Osteocyte (in vitro differentiated cells): ENCODE measurements around the gene KCNS3. TPM values are rescaled to one million over a fixed set of nuclear protein-coding genes. Genes with fewer than 3 reads are reported as not detected.

Source experiments
- DNase-seq: peaks from one replicate; pipeline ENCODE4 v3.0.0; 2021; ENCODE audit warnings: mixed read lengths; ENCODE audit not compliant: unreplicated experiment; ENCODE audit errors: extremely low spot score
- H3K27ac Mint-ChIP-seq: one replicate; pipeline ENCODE4 v1.8.0; 2021; ENCODE audit warnings: mild to moderate bottlenecking, mixed read lengths; ENCODE audit not compliant: unreplicated experiment
- H3K27me3 Mint-ChIP-seq: one replicate; pipeline ENCODE4 v1.8.0; 2021; ENCODE audit warnings: mixed read lengths; ENCODE audit not compliant: unreplicated experiment
- H3K36me3 Mint-ChIP-seq: one replicate; pipeline ENCODE4 v1.8.0; 2021; ENCODE audit warnings: mixed read lengths; ENCODE audit not compliant: unreplicated experiment
- H3K4me1 Mint-ChIP-seq: one replicate; pipeline ENCODE4 v1.8.0; 2021; ENCODE audit warnings: mixed read lengths; ENCODE audit not compliant: unreplicated experiment
- H3K4me3 Mint-ChIP-seq: one replicate; pipeline ENCODE4 v1.8.0; 2021; ENCODE audit warnings: mild to moderate bottlenecking, moderate library complexity, mixed read lengths; ENCODE audit not compliant: unreplicated experiment
- H3K9me3 Mint-ChIP-seq: one replicate; pipeline ENCODE4 v1.8.0; 2021; ENCODE audit warnings: mixed read lengths; ENCODE audit not compliant: unreplicated experiment
- CTCF ChIP-seq: fragments of 200-600 bp; sonication (generic); IDR thresholded peaks from 2 replicates; pipeline ENCODE4 v1.5.0; 2021; ENCODE audit warnings: antibody characterized with exemption, mild to moderate bottlenecking, moderate library complexity
- total RNA-seq: library from RNA; stranded (reverse); gene quantifications from 2 replicates; pipeline ENCODE4 v1.2.1, GENCODE V29; 2021

The KCNS3 gene
- total RNA-seq, 1 donor from 2014 or later, result not detected

GRCh38 chr2:17969661-17970060 is 91.2 kb downstream of the KCNS3 start:
- no peaks in the 10 kb centered on the region for H3K36me3 Mint-ChIP-seq
- no peaks in the 10 kb centered on the region for H3K4me1 Mint-ChIP-seq
- H3K9me3 Mint-ChIP-seq, result no peaks in the 10 kb centered on the region
- no peaks in the 10 kb centered on the region for H3K27me3 Mint-ChIP-seq
- no peak overlapping the region for H3K27ac Mint-ChIP-seq
- TF ChIP-seq CTCF, result no peak
- no peak overlapping the region for H3K4me3 Mint-ChIP-seq
- DNase-seq, result no peak

- Mint-ChIP-seq H3K27ac (no peak overlapping the region), H3K9me3 (no peaks in the 10 kb centered on the region), H3K4me3 (no peak overlapping the region), H3K4me1 (no peaks in the 10 kb centered on the region), H3K36me3 (no peaks in the 10 kb centered on the region), H3K27me3 (no peaks in the 10 kb centered on the region)
- TF ChIP-seq CTCF, result no peak
- DNase-seq, result no peak
Observed at GRCh38 chr2:17971531-17972125, 93.2 kb downstream of the KCNS3 start.

GRCh38 chr2:17972991-17973390 is 94.5 kb downstream of the KCNS3 start:
- H3K27ac Mint-ChIP-seq, result no peak overlapping the region
- no peaks in the 10 kb centered on the region for H3K36me3 Mint-ChIP-seq
- DNase-seq, result no peak
- TF ChIP-seq CTCF, result no peak
- no peaks in the 10 kb centered on the region for H3K9me3 Mint-ChIP-seq
- H3K27me3 Mint-ChIP-seq, result no peaks in the 10 kb centered on the region
- H3K4me3 Mint-ChIP-seq, result no peak overlapping the region
- no peaks in the 10 kb centered on the region for H3K4me1 Mint-ChIP-seq

- H3K27me3 Mint-ChIP-seq, result no peaks in the 10 kb centered on the region
- H3K4me1 Mint-ChIP-seq, result no peaks in the 10 kb centered on the region
- no peaks in the 10 kb centered on the region for H3K36me3 Mint-ChIP-seq
- H3K9me3 Mint-ChIP-seq, result no peaks in the 10 kb centered on the region
- DNase-seq, result no peak
- H3K27ac Mint-ChIP-seq, result no peak overlapping the region
- TF ChIP-seq CTCF, result no peak
- H3K4me3 Mint-ChIP-seq, result no peak overlapping the region
Observed at GRCh38 chr2:17975401-17975800, 96.9 kb downstream of the KCNS3 start.

GRCh38 chr2:17976871-17977746 is 98.6 kb downstream of the KCNS3 start:
- peaks cover 4% of the 10 kb centered on the region for H3K9me3 Mint-ChIP-seq
- H3K4me3 Mint-ChIP-seq, result no peak overlapping the region
- H3K36me3 Mint-ChIP-seq, result no peaks in the 10 kb centered on the region
- no peaks in the 10 kb centered on the region for H3K27me3 Mint-ChIP-seq
- no peak overlapping the region for H3K27ac Mint-ChIP-seq
- no peak for TF ChIP-seq CTCF
- no peak for DNase-seq
- H3K4me1 Mint-ChIP-seq, result no peaks in the 10 kb centered on the region
